NCI-H1092 treated with DMSO at 0.1 percent for 48 hours (cell line): Measurements from ENCODE around the gene GPRIN3.
"Not testable (repeated sequence)": the region's sequence is repeated elsewhere in the genome, so short reads cannot be mapped to it uniquely, and the experiment has no call there.

Source experiments
- DNase-seq: peaks from one replicate; lab custom pipeline; 2025; lab: John Stamatoyannopoulos, UW

GPRIN3 gene

DNA sequence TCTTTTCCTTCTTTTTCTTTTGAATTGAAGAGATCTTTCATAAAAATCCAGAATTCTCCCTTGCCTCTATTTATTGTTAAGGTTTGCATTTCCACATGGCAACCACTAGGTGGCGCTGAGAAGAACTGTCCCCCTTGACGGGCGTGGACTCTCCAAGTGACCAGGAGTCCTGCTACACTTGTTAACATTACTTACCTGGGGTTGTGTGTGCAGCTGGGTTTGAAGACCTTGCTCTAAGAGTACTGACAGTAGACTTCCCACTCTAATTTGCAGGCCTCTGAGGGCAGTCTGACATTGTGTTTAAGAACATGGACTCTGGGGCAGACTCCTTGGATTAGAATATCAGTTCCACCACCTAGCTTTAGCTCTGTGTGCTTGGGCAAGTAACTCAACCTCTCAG is 52.8 kb downstream of the GPRIN3 start:
- no peak for DNase-seq

DNA sequence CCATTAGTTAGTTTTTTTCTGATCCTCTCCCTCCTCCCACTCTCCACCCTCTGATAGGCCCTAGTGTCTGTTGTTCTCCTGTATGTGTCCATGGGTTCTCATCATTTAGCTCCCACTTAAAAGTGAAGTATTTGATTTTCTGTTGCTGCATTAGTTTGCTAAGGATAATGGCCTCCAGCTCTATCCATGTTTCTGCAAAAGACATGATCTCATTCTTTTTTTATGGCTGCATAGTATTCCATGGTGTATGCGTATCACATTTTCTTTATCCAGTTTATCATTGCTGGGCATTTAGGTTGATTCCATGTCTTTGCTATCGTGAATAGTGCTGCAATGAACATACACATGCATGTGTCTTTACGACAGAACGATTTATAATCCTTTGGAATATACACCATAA is 53.3 kb downstream of the GPRIN3 start:
- not testable (repeated sequence) for DNase-seq

DNA sequence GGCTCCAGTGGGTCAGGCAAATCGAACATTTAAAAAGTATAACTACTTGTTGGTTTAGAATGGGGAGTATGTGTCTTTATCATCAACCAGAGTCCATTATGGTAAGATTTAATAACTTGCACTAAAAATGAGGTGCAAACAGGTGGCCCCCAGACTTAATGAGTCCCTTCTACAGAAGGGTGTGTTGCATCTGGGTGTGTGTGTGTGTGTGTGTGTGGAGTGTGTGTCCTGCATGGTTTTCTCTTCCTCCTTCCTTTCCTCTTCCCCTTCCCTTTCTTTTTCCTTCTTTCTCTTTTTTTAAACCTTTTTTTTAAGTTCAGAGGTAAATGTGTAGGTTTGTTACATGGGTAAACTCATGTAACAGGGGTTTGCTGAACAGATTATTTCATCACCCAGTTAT is 53.7 kb downstream of the GPRIN3 start:
- no peak for DNase-seq

- DNase-seq = no peak
Measured at GRCh38 chr4:89253311-89253710, 54.3 kb downstream of the GPRIN3 start.

DNA sequence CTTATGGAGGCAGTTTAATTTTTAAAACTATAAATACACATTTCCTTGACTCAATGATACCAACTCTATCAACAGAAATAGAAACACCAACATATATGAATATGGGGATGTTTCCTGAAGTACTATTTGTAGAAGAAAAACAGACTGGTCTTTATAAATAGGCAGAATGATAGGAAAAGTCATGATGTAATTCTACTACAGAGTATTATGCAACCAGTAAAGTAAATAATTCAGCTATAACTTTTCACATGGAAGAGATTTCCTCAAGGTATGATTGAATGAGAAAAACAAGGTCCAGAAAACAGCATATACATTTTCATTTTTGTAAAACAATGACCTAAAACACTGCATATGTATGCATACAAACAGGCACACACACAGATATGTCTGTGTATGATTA is 56.2 kb downstream of the GPRIN3 start:
- DNase-seq = no peak

GRCh38 chr4:89249716-89250361 is 57.8 kb downstream of the GPRIN3 start:
- DNase-seq = peak; percentile 80

GRCh38 chr4:89249313-89249712 is 58.3 kb downstream of the GPRIN3 start:
- DNase-seq = peak; percentile 80

DNA sequence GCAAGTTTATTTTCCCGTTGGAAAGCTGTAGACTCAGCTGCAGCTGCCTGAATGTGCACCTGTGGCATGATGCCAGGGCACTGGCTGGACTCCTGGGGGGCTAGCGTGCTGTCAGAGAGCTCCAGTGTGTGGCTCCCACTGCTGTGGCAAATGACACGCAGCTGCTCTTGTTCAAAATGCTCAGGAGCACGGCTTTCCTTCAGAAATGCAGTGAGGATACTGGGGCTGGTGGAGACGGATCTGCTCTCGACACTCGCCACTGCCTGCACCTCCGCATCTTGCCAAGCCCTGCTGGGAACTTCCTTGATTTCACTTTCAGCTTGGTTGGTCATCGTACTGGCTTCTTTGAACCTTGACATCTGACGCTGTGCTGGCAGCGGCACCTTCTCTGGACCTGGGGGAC is 58.7 kb downstream of the GPRIN3 start:
- peak; percentile 89 for DNase-seq

DNA sequence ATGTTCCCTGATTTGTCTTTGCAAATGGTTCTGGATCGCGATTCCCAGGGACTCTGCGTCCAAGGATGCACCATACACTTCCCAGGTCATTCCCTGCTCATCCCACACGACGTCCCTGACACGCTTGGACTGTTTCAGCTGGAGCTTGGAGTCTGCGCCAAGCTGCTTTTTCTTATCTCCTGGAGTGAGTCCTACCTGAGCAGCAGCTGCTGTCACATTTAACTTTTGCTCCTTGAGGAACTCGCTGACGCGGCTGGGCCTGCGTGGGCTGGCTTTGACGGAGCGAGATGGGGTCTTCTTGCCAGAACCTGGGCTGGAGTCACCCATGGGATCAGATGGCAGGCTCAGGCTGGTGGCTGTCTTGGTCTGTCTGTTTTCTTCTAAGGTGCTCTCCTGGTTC is 59.6 kb downstream of the GPRIN3 start:
- peak; percentile 33 for DNase-seq

GRCh38 chr4:89245459-89245858 is 62.1 kb downstream of the GPRIN3 start:
- DNase-seq = peak; percentile 81

- peak; percentile 61 for DNase-seq
Measured at GRCh38 chr4:89243733-89244252, 63.8 kb downstream of the GPRIN3 start.

- peak; percentile 80 for DNase-seq
Measured at GRCh38 chr4:89242864-89243732, 64.5 kb downstream of the GPRIN3 start.

DNA sequence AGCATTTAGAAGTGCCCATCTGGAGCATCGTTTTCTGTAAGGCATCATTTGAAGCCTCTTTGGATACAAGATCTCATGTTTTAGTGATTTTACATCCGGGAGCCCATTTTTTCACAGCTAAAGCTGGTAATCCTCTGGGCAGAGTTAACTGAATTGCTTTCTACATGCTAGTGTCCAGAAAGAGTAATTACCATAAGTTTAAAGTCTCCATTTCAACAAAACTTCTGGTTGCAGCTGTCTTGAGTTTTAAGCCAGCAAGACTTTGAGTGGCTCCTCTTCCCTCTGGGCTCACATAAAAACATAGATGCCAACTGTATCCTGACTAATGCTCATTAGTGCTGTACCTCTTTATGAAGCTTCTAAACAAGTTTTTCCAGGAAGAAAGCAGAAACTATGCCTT is 65.4 kb downstream of the GPRIN3 start:
- no peak for DNase-seq

DNA sequence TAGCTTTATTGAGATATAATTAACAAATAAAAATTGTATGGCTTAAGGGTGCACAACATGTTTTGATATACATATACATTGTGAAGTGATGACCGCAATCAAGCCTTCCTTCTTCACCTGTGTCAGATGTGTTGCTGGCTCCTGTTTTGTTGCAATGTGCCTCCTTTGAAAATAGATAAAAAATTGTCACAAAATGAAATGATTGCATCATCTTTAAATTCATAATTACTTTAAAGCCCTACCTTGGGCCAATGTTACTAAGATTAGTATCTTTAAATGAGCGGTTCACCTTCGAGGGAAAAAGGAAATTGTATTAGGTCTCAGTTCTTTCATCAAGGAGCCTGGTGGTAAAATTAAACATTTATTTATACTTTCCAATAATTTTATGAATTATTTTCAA is 77.3 kb downstream of the GPRIN3 start:
- DNase-seq = no peak

DNA sequence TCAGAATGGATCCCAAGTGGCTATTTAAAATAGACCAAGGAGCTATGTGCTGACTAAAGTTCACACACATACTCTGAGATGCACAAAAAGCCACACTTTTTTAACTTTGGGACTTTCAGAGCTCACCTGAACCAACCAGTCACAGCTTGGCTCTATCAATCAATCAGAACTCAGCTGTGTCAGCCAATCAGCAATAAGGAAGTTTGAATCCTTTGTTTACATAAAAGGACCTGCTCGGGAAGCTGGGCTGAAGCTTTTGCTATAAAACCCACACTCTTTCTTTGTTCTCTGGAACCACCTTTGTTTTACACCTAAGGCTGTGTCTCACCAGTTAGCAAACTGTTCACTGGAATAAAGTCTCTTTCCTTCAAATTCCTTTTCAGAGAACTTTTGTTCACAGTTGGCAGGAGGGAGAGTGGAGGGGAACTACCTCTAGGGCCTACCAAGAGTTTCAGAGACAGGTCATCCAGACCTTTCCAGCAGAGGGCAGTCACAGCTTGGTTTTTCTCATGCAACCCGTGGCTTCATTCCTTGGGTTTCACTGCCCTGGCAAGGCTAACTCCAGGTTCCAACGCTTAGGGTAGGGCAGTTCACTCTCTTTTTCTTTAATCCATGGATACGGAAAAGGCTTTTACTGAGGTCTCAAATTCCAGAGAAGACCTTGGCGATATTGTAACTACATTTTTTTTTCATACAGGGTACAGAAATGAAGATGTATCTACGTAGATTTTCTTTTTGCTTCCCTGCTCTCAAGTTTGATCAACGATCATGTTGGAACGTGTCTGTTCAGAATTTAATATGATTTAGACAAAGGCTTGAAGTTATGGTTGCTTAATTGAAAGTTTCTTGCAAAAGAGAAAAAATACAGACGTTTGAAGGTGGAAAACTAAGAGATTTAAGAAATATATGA is 80.7 kb downstream of the GPRIN3 start:
- peak; percentile 84 for DNase-seq

DNA sequence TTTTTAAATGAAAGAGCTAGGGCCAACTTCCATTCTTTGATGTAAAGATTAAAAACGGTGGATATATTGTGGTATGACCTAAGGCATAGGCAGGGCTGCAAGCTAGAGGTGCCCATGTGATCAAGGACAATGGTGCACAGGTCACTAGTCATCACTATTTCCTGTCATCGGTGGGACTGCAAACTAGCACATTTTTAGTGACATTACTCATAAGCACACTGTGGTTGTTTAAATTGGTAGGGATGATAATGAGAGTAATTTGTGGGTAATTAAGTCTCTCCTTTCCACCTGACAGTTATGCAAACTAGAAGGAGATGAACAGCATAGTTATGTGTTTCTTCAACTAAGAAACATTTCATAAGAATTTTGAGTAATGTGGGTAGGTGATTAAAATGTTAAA is 85.4 kb downstream of the GPRIN3 start:
- DNase-seq = no peak

- DNase-seq = no peak
Measured at GRCh38 chr4:89221167-89221867, 86.3 kb downstream of the GPRIN3 start.

GRCh38 chr4:89218587-89218986 is 89.0 kb downstream of the GPRIN3 start:
- no peak for DNase-seq

- DNase-seq = no peak
Measured at GRCh38 chr4:89217604-89218003, 90.0 kb downstream of the GPRIN3 start.

GRCh38 chr4:89216866-89217265 is 90.7 kb downstream of the GPRIN3 start:
- no peak for DNase-seq

GRCh38 chr4:89216422-89216821 is 91.2 kb downstream of the GPRIN3 start:
- DNase-seq = no peak

DNA sequence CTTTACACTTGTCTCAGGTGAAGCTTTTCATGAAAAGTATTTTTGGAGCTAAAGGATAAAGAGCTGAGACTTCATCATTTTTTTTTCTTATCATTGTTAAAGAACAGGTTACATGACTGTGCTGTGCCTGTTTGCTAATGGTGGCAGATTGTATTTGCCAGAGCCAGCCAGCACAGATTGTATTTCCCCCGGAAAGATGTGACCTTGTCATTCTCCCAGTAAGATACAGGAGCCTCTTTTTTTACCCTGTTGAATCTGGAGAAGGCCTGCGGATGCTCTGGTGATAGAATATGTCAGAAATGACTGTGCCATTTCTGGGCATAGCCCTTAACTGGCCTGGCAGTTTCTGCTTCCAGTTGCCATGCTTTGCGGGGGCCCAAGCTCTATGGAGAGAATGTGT is 91.9 kb downstream of the GPRIN3 start:
- no peak for DNase-seq
